GM19372 (cell line): ENCODE results near the gene HTR7.
"Not testable (repeated sequence)": the region's sequence is repeated elsewhere in the genome, so short reads cannot be mapped to it uniquely, and the experiment has no call there.

Source experiments
- ATAC-seq: cut with Tn5 transposase; IDR thresholded peaks from one replicate; pipeline ENCODE4 v1.9.1; 2021; ENCODE audit warnings: mild to moderate bottlenecking, low read depth, moderate library complexity; ENCODE audit not compliant: unreplicated experiment

Gene HTR7

GRCh38 chr10:90807106-90807505 is 50.7 kb downstream of the HTR7 start:
- not testable (repeated sequence) for ATAC-seq

GRCh38 chr10:90806677-90807076 is 51.2 kb downstream of the HTR7 start:
- no peak for ATAC-seq

- ATAC-seq = no peak
Measured at GRCh38 chr10:90805206-90805605, 52.6 kb downstream of the HTR7 start.

GRCh38 chr10:90804354-90804753 is 53.5 kb downstream of the HTR7 start:
- no peak for ATAC-seq

GRCh38 chr10:90801608-90802007 is 56.2 kb downstream of the HTR7 start:
- ATAC-seq = no peak

- no peak for ATAC-seq
Measured at GRCh38 chr10:90800232-90800796, 57.5 kb downstream of the HTR7 start.

- ATAC-seq = no peak
Measured at GRCh38 chr10:90799172-90799571, 58.7 kb downstream of the HTR7 start.

GRCh38 chr10:90798482-90798881 is 59.4 kb downstream of the HTR7 start:
- no peak for ATAC-seq

- no peak for ATAC-seq
Measured at GRCh38 chr10:90790422-90790821, 67.4 kb downstream of the HTR7 start.

GRCh38 chr10:90788968-90789367 is 68.9 kb downstream of the HTR7 start:
- no peak for ATAC-seq

GRCh38 chr10:90788199-90788491 is 69.7 kb downstream of the HTR7 start:
- ATAC-seq = no peak

- no peak for ATAC-seq
Measured at GRCh38 chr10:90787393-90788198, 70.2 kb downstream of the HTR7 start.

- ATAC-seq = no peak
Measured at GRCh38 chr10:90785782-90786181, 72.1 kb downstream of the HTR7 start.

GRCh38 chr10:90784771-90785170 is 73.1 kb downstream of the HTR7 start:
- ATAC-seq = no peak

- ATAC-seq = no peak
Measured at GRCh38 chr10:90780488-90780887, 77.4 kb downstream of the HTR7 start.

GRCh38 chr10:90779548-90779947 is 78.3 kb downstream of the HTR7 start:
- ATAC-seq = no peak

GRCh38 chr10:90777621-90778020 is 80.2 kb downstream of the HTR7 start:
- no peak for ATAC-seq

GRCh38 chr10:90775351-90776028 is 82.3 kb downstream of the HTR7 start:
- ATAC-seq = no peak

GRCh38 chr10:90769946-90770841 is 87.6 kb downstream of the HTR7 start:
- no peak for ATAC-seq

GRCh38 chr10:90751107-90751997 is 106.5 kb downstream of the HTR7 start:
- ATAC-seq = peak; percentile 86
